ENCODE data around the gene XYLT2.

DNA sequence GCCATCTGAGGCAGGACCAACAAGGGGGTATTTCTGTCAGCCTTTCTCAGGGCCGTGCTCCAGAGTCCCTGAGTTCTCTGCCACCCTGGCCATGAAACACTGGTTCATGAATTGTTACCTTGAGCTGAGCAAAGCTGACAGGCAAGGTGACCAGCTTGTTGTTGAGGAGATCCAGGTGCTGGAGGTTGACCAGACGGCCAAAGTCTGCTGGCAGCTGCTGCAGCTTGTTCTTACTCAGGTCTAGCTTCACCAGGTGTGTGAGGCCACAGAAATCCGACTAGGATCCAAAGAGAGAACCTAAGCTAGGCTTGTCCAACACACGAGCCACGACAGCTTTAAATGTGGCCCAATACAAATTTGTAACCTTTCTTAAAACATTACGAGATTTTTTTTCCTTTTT is 46.7 kb downstream of the XYLT2 start:
- TF ChIP-seq, protein P1, sequence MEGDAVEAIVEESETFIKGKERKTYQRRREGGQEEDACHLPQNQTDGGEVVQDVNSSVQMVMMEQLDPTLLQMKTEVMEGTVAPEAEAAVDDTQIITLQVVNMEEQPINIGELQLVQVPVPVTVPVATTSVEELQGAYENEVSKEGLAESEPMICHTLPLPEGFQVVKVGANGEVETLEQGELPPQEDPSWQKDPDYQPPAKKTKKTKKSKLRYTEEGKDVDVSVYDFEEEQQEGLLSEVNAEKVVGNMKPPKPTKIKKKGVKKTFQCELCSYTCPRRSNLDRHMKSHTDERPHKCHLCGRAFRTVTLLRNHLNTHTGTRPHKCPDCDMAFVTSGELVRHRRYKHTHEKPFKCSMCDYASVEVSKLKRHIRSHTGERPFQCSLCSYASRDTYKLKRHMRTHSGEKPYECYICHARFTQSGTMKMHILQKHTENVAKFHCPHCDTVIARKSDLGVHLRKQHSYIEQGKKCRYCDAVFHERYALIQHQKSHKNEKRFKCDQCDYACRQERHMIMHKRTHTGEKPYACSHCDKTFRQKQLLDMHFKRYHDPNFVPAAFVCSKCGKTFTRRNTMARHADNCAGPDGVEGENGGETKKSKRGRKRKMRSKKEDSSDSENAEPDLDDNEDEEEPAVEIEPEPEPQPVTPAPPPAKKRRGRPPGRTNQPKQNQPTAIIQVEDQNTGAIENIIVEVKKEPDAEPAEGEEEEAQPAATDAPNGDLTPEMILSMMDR (IDR thresholded peaks at IDR 0.05), result no peak
- TF ChIP-seq POLR2AphosphoS5 (IDR thresholded peaks at IDR 0.05), result no peak
- no peak for TF ChIP-seq POLR2A (IDR thresholded peaks at IDR 0.05)

All from breast epithelium (tissue), 3 donors.